Measurements from ENCODE around the gene TMCC1. TPM values are rescaled to one million over a fixed set of nuclear protein-coding genes. Genes with fewer than 3 reads are reported as not detected.

TMCC1 gene
- total RNA-seq, 1 donor from 2014 or later: 22.4 TPM

GRCh38 chr3:129822679-129823078, 70.8 kb downstream of the TMCC1 start:
- H3K27ac Mint-ChIP-seq: no peak overlapping the region
- peaks cover 16% of the 10 kb centered on the region for H3K4me1 Mint-ChIP-seq (ENCODE audit: low read depth)
- DNase-seq (ENCODE audit: low spot score): no peak
- H3K4me3 Mint-ChIP-seq: no peak overlapping the region
- H3K27me3 Mint-ChIP-seq (ENCODE audit: insufficient read depth): no peaks in the 10 kb centered on the region
- H3K9me3 Mint-ChIP-seq: no peaks in the 10 kb centered on the region
- intact Hi-C loops (cut with micrococcal nuclease): loop anchor here (10.0 kb wide), 1 partner anchor 438 kb away; no protein-coding TSS in a partner anchor
- peaks cover under 1% of the 10 kb centered on the region for H3K36me3 Mint-ChIP-seq (ENCODE audit: low read depth)

DNA sequence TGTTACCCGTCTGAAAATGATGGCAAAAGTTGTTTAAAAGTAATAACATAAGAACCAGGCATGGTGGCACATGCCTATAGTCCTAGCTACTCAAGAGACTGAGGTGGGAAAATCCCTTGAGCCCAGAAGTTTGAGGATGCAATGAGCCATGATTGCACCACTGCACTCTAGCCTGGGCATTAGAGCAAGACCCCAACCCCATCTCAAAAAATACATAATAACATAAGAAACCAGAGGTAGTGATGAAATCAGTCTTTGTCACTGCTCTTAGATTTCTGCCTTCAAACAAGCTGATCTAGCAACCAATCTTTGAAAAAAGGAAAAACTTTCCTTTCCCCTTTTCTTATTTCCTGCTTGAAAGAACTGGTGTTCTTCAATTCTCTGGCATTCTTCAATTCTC, 71.3 kb downstream of the TMCC1 start:
- peaks cover 12% of the 10 kb centered on the region for H3K4me1 Mint-ChIP-seq (ENCODE audit: low read depth)
- no peak for DNase-seq (ENCODE audit: low spot score)
- H3K27ac Mint-ChIP-seq: no peak overlapping the region
- intact Hi-C loops (cut with micrococcal nuclease): loop anchor here (10.0 kb wide), 1 partner anchor 437 kb away; no protein-coding TSS in a partner anchor
- H3K27me3 Mint-ChIP-seq (ENCODE audit: insufficient read depth): no peaks in the 10 kb centered on the region
- no peaks in the 10 kb centered on the region for H3K36me3 Mint-ChIP-seq (ENCODE audit: low read depth)
- no peaks in the 10 kb centered on the region for H3K9me3 Mint-ChIP-seq
- no peak overlapping the region for H3K4me3 Mint-ChIP-seq

DNA sequence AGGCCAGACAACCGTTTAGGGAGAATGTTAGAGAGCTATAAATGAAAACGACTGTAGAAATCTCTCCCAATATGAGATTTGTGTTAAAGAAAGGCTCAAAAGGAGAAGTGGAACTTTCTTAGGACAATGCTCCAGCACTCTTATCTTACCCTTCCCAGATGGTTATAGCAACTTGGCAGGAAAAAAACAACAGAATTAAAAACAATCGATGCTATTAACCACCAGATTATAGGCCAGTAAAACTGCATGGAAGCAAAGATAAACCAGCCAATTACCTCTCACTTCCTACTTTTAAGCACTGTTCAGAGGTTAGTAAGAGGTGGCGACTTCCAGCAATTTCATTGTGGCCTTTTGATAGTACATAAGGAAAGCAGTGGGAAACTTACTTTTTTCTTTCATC, 72.9 kb downstream of the TMCC1 start:
- Mint-ChIP-seq H3K36me3 (ENCODE audit: low read depth) (no peaks in the 10 kb centered on the region), H3K4me1 (ENCODE audit: low read depth) (peaks cover 6% of the 10 kb centered on the region), H3K27me3 (ENCODE audit: insufficient read depth) (no peaks in the 10 kb centered on the region), H3K27ac (no peak overlapping the region), H3K9me3 (no peaks in the 10 kb centered on the region), H3K4me3 (no peak overlapping the region)
- intact Hi-C loops (cut with micrococcal nuclease): loop anchor here (10.0 kb wide), 1 partner anchor 436 kb away; no protein-coding TSS in a partner anchor
- no peak for DNase-seq (ENCODE audit: low spot score)

DNA sequence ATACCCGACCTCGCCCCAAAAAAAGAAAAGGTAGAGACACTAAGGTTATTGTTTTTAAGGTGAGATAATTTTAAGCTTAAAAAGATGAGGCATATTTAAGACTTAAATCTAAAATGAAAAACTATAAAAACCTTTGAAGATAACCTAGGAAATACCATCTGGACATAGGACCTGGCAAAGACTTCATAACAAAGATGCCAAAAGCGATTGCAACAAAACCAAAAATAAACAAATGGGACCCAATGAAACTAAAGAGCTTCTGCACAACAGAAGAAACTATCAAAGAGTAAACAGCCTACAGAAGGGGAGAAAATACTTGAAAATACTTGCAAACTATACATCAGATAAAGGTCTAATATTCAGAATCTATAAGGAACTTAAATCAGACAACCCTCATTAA, 80.9 kb downstream of the TMCC1 start:
- no peaks in the 10 kb centered on the region for H3K27me3 Mint-ChIP-seq (ENCODE audit: insufficient read depth)
- DNase-seq (ENCODE audit: low spot score): no peak

DNA sequence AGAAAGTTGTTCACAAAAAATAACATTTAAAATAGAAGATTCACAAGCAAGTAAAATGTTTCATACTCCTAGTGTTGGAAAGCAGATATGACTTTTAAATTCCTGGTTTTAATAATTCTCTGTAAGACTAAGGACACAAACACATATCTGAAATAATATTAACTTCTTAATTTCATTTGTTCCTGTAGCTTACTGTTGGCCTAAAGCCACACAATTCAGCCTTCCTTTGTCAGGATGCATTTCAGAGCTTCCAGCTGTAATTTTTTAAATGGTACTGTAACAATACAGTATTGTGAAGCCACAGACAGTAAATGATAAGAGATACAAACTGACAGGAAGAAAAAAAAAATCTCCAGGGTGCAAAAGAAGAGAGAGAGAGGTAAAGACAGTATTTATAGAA, 84.2 kb downstream of the TMCC1 start:
- H3K27me3 Mint-ChIP-seq (ENCODE audit: insufficient read depth): no peaks in the 10 kb centered on the region
- H3K36me3 Mint-ChIP-seq (ENCODE audit: low read depth): peaks cover under 1% of the 10 kb centered on the region

More for the DNA sequence above, 80.9 kb downstream of the TMCC1 start:
- H3K27ac Mint-ChIP-seq: no peak overlapping the region
- no peaks in the 10 kb centered on the region for H3K4me1 Mint-ChIP-seq (ENCODE audit: low read depth)
- no peaks in the 10 kb centered on the region for H3K9me3 Mint-ChIP-seq
- no peak overlapping the region for H3K4me3 Mint-ChIP-seq
- H3K36me3 Mint-ChIP-seq (ENCODE audit: low read depth): no peaks in the 10 kb centered on the region
- intact Hi-C loops (cut with micrococcal nuclease): no loop called here

DNA sequence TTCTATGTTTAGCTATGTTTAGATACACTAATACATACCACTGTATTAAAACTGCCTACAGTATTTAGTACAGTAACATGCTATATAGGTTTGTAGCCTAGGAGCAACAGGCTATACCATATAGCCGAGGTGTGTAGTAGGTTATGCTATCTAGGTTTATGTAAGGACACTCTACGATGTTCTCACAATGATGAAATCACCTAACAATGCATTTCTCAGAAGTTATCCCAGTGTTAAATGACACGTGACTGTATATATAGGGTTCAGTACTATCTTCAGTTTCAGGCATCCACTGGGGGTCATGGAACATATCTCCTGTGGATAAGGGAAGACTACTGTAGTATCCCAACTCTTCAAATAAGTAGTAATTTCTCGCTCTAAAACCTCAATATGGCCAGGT, 97.4 kb downstream of the TMCC1 start:
- Mint-ChIP-seq H3K27ac (no peak overlapping the region), H3K4me3 (no peak overlapping the region)

More for the DNA sequence above, 84.2 kb downstream of the TMCC1 start:
- H3K4me1 Mint-ChIP-seq (ENCODE audit: low read depth): no peaks in the 10 kb centered on the region
- no peak overlapping the region for H3K27ac Mint-ChIP-seq
- DNase-seq (ENCODE audit: low spot score): no peak
- no peak overlapping the region for H3K4me3 Mint-ChIP-seq
- no peaks in the 10 kb centered on the region for H3K9me3 Mint-ChIP-seq
- intact Hi-C loops (cut with micrococcal nuclease): no loop called here

DNA sequence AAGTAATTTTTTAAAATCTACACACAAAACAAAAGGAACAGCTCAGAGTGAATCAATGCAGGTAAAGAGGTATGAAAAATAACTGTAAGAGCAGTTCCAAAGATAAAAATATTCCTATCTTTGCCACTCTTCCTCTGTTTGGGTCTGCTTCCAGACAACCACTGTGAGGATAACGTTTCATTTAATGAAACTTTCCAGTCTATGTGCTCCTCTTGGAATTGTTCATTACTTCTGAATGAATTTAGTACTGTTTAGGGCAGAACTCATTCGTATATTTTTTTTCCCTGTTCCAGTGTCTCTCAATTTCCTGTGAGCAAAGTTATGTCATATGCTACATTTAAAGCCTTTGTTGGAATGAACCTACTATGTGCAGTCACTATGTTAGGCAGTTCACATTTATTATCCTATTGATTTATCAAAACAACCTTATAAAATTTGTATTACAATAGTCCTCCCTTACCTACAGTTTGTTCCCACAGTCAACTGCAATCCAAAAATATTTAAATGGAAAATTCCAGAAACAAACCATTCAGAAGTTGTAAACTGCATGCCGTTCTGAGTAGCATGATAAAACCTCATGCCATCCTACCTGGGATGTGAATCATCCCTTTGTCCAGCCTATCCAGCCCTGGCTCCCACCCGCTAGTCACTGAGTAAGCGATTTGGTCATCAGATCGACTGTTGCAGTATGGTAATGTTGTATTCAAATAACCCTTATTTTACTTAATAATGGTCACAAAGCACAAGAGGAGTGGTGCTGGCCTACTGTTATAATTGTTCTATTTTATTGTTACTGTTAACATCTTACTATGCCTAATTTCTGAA, 98.1 kb downstream of the TMCC1 start:
- Mint-ChIP-seq H3K27me3 (ENCODE audit: insufficient read depth) (peaks cover 1% of the 10 kb centered on the region), H3K9me3 (no peaks in the 10 kb centered on the region), H3K4me1 (ENCODE audit: low read depth) (peaks cover 19% of the 10 kb centered on the region), H3K4me3 (no peak overlapping the region), H3K27ac (no peak overlapping the region), H3K36me3 (ENCODE audit: low read depth) (no peaks in the 10 kb centered on the region)
- no peak for DNase-seq (ENCODE audit: low spot score)
- intact Hi-C loops (cut with micrococcal nuclease): no loop called here

More for the DNA sequence above, 97.4 kb downstream of the TMCC1 start:
- no peaks in the 10 kb centered on the region for H3K9me3 Mint-ChIP-seq
- H3K36me3 Mint-ChIP-seq (ENCODE audit: low read depth): no peaks in the 10 kb centered on the region
- peaks cover 19% of the 10 kb centered on the region for H3K4me1 Mint-ChIP-seq (ENCODE audit: low read depth)
- H3K27me3 Mint-ChIP-seq (ENCODE audit: insufficient read depth): peaks cover 1% of the 10 kb centered on the region
- no peak for DNase-seq (ENCODE audit: low spot score)
- intact Hi-C loops (cut with micrococcal nuclease): no loop called here

DNA sequence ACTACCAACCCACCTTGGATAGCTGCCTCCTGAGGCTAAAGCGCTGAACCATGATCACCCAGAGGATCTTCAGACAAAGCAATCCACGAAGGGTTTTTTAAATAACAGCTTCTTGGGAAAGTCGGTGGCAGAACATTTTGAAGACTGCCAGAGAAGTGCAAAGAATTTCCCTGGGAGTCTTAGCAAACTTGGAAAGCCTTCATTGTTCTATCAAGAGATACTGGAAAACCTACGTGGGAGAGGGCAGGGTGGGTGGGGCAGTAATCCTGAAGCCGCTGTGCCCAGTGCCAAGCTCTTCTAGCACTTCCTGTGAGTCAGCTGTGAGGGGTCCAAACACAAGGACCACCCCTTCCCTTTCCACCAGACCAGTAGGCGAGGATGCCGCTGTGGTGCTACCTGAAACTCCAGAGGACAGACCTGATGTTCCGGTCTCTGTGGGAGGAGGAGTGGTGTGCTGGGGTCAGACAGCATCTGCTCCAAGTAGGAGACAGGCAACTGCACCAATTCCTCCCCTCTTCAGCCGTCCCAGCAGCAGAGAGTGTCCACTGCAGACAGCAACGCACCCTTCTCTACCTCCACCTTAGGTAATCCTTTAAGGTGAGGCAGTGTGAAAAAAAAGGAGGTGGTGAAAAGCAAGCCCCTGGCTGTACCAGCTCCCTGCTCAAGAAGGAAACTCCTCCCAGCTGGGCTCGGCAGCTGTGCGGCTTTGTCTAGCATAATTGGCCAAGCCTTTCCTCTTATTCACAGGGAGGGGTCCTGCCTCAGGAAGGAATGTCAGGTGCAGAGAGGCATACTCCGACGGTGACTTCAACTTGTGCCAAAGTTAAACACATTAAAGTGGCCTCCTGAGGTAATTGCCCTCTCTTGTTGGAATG, 99.0 kb downstream of the TMCC1 start:
- H3K9me3 Mint-ChIP-seq: no peaks in the 10 kb centered on the region

DNA sequence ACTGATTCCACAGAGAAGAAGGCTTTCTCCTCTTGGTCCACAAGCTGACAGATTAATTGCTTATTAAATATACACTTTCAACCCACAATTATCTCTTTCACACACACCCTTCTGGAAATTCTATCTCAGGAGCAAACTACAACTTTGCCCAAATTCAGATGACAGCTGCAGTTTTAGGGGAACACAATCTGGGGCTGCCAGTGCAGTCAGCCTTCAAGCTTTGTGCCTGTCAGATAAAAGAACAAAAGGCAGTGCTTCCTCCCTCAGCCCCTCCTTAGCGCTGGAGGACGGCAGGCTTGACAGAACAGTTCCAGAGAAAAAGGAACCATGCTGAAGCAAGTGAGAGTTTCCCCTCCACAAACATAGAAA, 99.6 kb downstream of the TMCC1 start:
- no peak for DNase-seq (ENCODE audit: low spot score)
- intact Hi-C loops (cut with micrococcal nuclease): no loop called here
- Mint-ChIP-seq H3K9me3 (no peaks in the 10 kb centered on the region), H3K27me3 (ENCODE audit: insufficient read depth) (peaks cover 1% of the 10 kb centered on the region), H3K27ac (no peak overlapping the region), H3K36me3 (ENCODE audit: low read depth) (no peaks in the 10 kb centered on the region), H3K4me1 (ENCODE audit: low read depth) (peaks cover 19% of the 10 kb centered on the region), H3K4me3 (no peak overlapping the region)

More for the DNA sequence above, 99.0 kb downstream of the TMCC1 start:
- no peak overlapping the region for H3K27ac Mint-ChIP-seq
- no peak overlapping the region for H3K4me3 Mint-ChIP-seq
- H3K27me3 Mint-ChIP-seq (ENCODE audit: insufficient read depth): peaks cover 1% of the 10 kb centered on the region
- intact Hi-C loops (cut with micrococcal nuclease): no loop called here
- peaks cover 19% of the 10 kb centered on the region for H3K4me1 Mint-ChIP-seq (ENCODE audit: low read depth)
- H3K36me3 Mint-ChIP-seq (ENCODE audit: low read depth): no peaks in the 10 kb centered on the region
- no peak for DNase-seq (ENCODE audit: low spot score)

DNA sequence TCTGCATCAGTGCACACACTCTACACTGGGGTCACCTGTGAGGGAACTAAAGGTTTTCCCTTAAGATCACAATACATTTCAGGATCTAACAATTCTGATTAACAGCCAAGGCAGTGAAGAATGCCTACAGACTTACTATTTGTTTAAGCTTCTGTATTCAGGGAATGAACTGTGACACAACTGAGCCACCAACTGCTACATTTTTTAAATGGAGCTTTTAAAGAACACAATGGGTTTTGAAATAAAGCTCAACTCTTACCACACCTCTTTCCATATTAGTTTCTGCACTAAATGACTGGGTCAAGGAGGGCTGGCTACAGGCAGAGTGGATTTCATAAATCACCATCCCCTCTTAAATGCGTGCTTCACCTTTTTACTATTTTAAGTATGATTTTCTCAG, 100.2 kb downstream of the TMCC1 start:
- Mint-ChIP-seq H3K9me3 (no peaks in the 10 kb centered on the region), H3K36me3 (ENCODE audit: low read depth) (no peaks in the 10 kb centered on the region), H3K27ac (no peak overlapping the region), H3K27me3 (ENCODE audit: insufficient read depth) (peaks cover 1% of the 10 kb centered on the region), H3K4me3 (no peak overlapping the region), H3K4me1 (ENCODE audit: low read depth) (peaks cover 19% of the 10 kb centered on the region)
- no peak for DNase-seq (ENCODE audit: low spot score)
- intact Hi-C loops (cut with micrococcal nuclease): no loop called here

GRCh38 chr3:129783470-129783869, 110.0 kb downstream of the TMCC1 start:
- Mint-ChIP-seq H3K36me3 (ENCODE audit: low read depth) (peaks cover 2% of the 10 kb centered on the region), H3K4me3 (no peak overlapping the region), H3K4me1 (ENCODE audit: low read depth) (no peaks in the 10 kb centered on the region), H3K27ac (no peak overlapping the region), H3K27me3 (ENCODE audit: insufficient read depth) (no peaks in the 10 kb centered on the region), H3K9me3 (peaks cover 4% of the 10 kb centered on the region)
- no peak for DNase-seq (ENCODE audit: low spot score)
- intact Hi-C loops (cut with micrococcal nuclease): no loop called here

- H3K4me1 Mint-ChIP-seq (ENCODE audit: low read depth): no peaks in the 10 kb centered on the region
- H3K27me3 Mint-ChIP-seq (ENCODE audit: insufficient read depth): no peaks in the 10 kb centered on the region
- no peak overlapping the region for H3K27ac Mint-ChIP-seq
- no peak for DNase-seq (ENCODE audit: low spot score)
- H3K9me3 Mint-ChIP-seq: peaks cover 4% of the 10 kb centered on the region
- intact Hi-C loops (cut with micrococcal nuclease): no loop called here
- no peak overlapping the region for H3K4me3 Mint-ChIP-seq
- H3K36me3 Mint-ChIP-seq (ENCODE audit: low read depth): peaks cover 4% of the 10 kb centered on the region
Observed at GRCh38 chr3:129778871-129779270, 114.6 kb downstream of the TMCC1 start.

DNA sequence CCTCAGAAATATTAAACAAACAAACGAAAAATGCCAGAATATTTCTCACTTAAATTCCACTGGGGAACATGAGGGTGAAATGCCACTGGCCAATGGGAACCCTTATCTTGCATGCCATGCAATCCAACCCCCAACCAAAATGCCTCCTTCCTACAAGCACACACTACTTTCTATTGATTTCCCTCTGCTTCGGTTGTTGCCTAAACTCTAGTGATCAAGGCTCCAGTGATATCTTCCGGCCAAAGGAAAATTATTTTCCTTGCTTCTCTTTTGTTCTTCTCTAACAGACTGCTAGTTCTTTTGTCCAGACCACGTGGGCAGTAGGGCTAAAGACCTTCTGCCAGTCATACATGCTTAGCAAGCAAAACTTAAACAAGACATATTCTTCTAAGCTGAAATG, 115.7 kb downstream of the TMCC1 start:
- Mint-ChIP-seq H3K27me3 (ENCODE audit: insufficient read depth) (no peaks in the 10 kb centered on the region), H3K4me1 (ENCODE audit: low read depth) (no peaks in the 10 kb centered on the region), H3K4me3 (no peak overlapping the region), H3K27ac (no peak overlapping the region), H3K9me3 (peaks cover 4% of the 10 kb centered on the region), H3K36me3 (ENCODE audit: low read depth) (peaks cover 2% of the 10 kb centered on the region)
- DNase-seq (ENCODE audit: low spot score): no peak
- intact Hi-C loops (cut with micrococcal nuclease): no loop called here
